Tibial artery (tissue), 4 donors: Measurements from ENCODE around the gene HNRNPK.

Experiments used
- DNase-seq, 2 donors: peaks; one replicate each; pipeline ENCODE4 v3.0.0-alpha.2; 2019
- H3K27ac ChIP-seq, 2 donors: fragments of 200-600 bp; sonication (generic) in 1 of 2; 1 replicate in 1 of 2; 2 replicates in 1 of 2; pipeline ENCODE4 v1.5.1; 2018 to 2019; ENCODE audit warnings: mild to moderate bottlenecking in 1 of 2
- H3K27me3 ChIP-seq, 2 donors: fragments of 200-600 bp; sonication (generic) in 1 of 2; one replicate each; pipeline versions ENCODE4 v1.5.1 to v1.6.0; 2016 to 2019
- H3K36me3 ChIP-seq, 3 donors: fragments of 200-600 bp; sonication (generic) in 2 of 3; one replicate each; pipeline ENCODE4 v1.5.1; 2016 to 2019; ENCODE audit warnings: mild to moderate bottlenecking in 2 of 3
- H3K4me1 ChIP-seq, 4 donors: fragments of 200-600 bp; sonication (generic) in 2 of 4; 1 replicate in 3 of 4; 2 replicates in 1 of 4; pipeline ENCODE4 v1.5.1; 2016 to 2019
- H3K4me3 ChIP-seq, 2 donors: fragments of 200-600 bp; sonication (generic) in 1 of 2; 1 replicate in 1 of 2; 2 replicates in 1 of 2; pipeline ENCODE4 v1.5.1; 2018 to 2019; ENCODE audit warnings: mild to moderate bottlenecking in 2 of 2
- H3K9me3 ChIP-seq, 3 donors: fragments of 200-600 bp; sonication (generic) in 1 of 3; one replicate each; pipeline ENCODE4 v1.5.1; 2016 to 2019
- CTCF ChIP-seq, 2 experiments: fragments of 200-600 bp in 1 of 2; fragments of 450-650 bp in 1 of 2; IDR thresholded peaks; one replicate each; pipeline ENCODE4 v1.5.1; 2017 to 2019; ENCODE audit warnings: antibody characterized with exemption in 2 of 2, mild to moderate bottlenecking in 1 of 2, moderate library complexity in 1 of 2
- intact Hi-C: fragments of 100-400 bp; cut with DNase I; formaldehyde crosslinking; loops from one replicate; pipeline ENCODE4 v1.15.0; 2023; ENCODE audit warnings: low total_unique reads

Gene HNRNPK

DNA sequence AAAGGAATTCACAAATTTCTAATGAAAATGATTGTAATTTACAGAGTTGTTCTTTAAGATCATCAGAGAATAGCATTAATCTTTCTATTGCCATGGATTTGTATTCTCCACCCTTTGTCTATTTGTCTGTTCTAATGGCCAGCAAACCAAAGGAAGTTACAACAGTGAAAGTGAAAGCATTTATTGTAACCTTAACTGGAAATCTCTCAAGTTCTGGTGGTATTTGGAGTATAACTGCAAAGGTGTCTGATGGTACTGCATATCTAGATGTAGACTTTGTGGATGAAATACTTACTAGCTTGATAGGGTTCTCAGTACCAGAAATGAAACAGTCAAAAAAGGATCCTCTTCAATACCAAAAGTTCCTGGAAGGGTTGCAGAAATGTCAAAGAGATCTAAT lies 22.3 kb upstream of the HNRNPK start:
- DNase-seq: no peak
- no peak for TF ChIP-seq CTCF (IDR thresholded peaks at IDR 0.05)
- Histone ChIP-seq H3K27me3 (no peaks in the 10 kb centered on the region), H3K4me1 (no peaks in the 10 kb centered on the region), H3K4me3 (no peak overlapping the region), H3K27ac (no peak overlapping the region), H3K9me3 (no peaks in the 10 kb centered on the region), H3K36me3 (no peaks in the 10 kb centered on the region)
- intact Hi-C loops: no loop called here

GRCh38 chr9:84001621-84002020 lies 21.6 kb upstream of the HNRNPK start:
- Histone ChIP-seq H3K27ac (no peak overlapping the region), H3K4me1 (no peaks in the 10 kb centered on the region), H3K36me3 (no peaks in the 10 kb centered on the region), H3K4me3 (no peak overlapping the region), H3K9me3 (no peaks in the 10 kb centered on the region), H3K27me3 (no peaks in the 10 kb centered on the region)
- TF ChIP-seq CTCF (IDR thresholded peaks at IDR 0.05): no peak
- no peak for DNase-seq
- intact Hi-C loops: no loop called here

DNA sequence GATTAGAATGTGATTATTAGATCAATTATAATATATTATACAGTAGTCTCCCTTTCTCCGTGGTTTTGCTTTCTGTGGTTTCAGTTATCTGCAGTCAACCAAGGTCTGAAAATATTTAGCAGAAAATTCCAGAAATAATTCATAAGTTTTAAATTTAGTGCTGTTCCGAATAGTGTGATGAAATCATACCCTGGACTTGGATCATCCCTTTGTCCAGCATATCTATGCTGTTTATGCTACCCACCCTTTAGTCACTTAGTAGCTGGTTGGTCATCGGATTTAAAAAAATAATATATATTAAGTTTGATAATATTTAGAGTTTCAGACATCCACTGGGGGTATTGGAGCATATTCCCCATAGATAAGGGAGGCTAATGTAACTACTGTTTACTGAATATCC lies 20.2 kb upstream of the HNRNPK start:
- no peak overlapping the region for H3K4me3 ChIP-seq
- no peaks in the 10 kb centered on the region for H3K4me1 ChIP-seq
- H3K27me3 ChIP-seq: no peaks in the 10 kb centered on the region
- no peaks in the 10 kb centered on the region for H3K9me3 ChIP-seq
- no peak overlapping the region for H3K27ac ChIP-seq
- no peaks in the 10 kb centered on the region for H3K36me3 ChIP-seq
- DNase-seq: no peak
- intact Hi-C loops: no loop called here
- no peak for TF ChIP-seq CTCF (IDR thresholded peaks at IDR 0.05)

DNA sequence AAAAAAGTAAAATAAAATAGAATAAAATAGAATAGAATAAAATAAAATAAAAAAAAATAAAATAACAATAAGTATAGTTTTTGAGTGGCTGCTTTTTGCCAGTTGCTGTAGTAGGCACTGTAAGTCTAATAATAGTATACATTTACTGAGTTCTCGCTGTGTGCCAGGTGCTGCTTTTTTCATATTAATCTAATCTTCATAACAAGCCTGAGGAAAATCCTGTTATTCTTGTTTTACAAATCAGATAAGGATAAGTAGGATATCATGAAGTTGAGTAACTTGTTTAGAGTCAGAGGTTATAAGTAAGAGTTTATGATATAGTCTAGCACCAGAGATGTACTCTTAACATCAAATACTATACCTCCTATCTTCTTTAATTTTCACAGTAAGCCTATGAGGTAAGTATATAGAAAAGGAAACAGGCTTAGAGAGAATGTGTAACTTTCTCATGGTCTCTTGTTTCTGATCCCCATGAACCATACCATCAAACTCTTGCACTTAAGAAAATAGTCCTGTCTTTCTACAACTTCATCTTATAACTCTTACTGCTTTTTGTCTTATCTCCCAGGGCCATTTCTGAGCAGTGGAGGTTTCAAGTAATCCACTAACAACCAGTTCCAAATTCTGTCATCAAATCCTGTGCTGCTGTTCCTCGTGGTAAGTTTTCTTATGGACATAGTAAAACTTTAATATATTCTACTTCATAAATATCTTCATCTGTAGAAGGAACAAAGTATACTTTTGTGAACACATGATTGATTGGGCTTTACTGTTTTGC lies 19.3 kb upstream of the HNRNPK start:
- Histone ChIP-seq H3K36me3 (no peaks in the 10 kb centered on the region), H3K27ac (no peak overlapping the region), H3K27me3 (no peaks in the 10 kb centered on the region), H3K4me1 (no peaks in the 10 kb centered on the region), H3K9me3 (no peaks in the 10 kb centered on the region), H3K4me3 (no peak overlapping the region)
- intact Hi-C loops: loop anchor here (10.0 kb wide), 1 partner anchor 685 kb away; no protein-coding TSS in a partner anchor
- DNase-seq: no peak
- TF ChIP-seq CTCF (IDR thresholded peaks at IDR 0.05): no peak

GRCh38 chr9:83996126-83996525 lies 16.1 kb upstream of the HNRNPK start:
- DNase-seq: no peak
- H3K27ac ChIP-seq: no peak overlapping the region
- H3K27me3 ChIP-seq: no peaks in the 10 kb centered on the region
- H3K4me1 ChIP-seq: no peaks in the 10 kb centered on the region
- H3K4me3 ChIP-seq: no peak overlapping the region
- no peak for TF ChIP-seq CTCF (IDR thresholded peaks at IDR 0.05)
- intact Hi-C loops: loop anchor here (10.0 kb wide), 1 partner anchor 681 kb away; no protein-coding TSS in a partner anchor
- H3K9me3 ChIP-seq: no peaks in the 10 kb centered on the region
- H3K36me3 ChIP-seq: no peaks in the 10 kb centered on the region
